Spleen (tissue), 11 donors: ENCODE results near the gene FAM135A. TPM values are rescaled to one million over a fixed set of nuclear protein-coding genes. Genes with fewer than 3 reads are reported as not detected.

Source experiments
- DNase-seq: peaks from one replicate; pipeline ENCODE4 v3.0.0-alpha.2; 2020
- H3K27ac ChIP-seq, 8 donors: fragments of 200-600 bp; sonication (generic) in 7 of 8; 1 replicate in 4 of 8; 2 replicates in 4 of 8; pipeline versions ENCODE4 v1.5.0 to v1.8.0; 2016 to 2021; ENCODE audit warnings: inconsistent platforms in 4 of 8, mild to moderate bottlenecking in 4 of 8, moderate library complexity in 1 of 8
- H3K27me3 ChIP-seq, 7 donors: fragments of 200-600 bp; sonication (generic) in 6 of 7; replicated peaks in 1 of 7; 1 replicate in 4 of 7; 2 replicates in 3 of 7; pipeline versions ENCODE4 v1.5.0 to v1.8.0; 2016 to 2021; ENCODE audit warnings: inconsistent platforms in 3 of 7, mild to moderate bottlenecking in 1 of 7
- H3K36me3 ChIP-seq, 6 donors: fragments of 200-600 bp; sonication (generic) in 5 of 6; 1 replicate in 4 of 6; 2 replicates in 2 of 6; pipeline versions ENCODE4 v1.5.0 to v1.8.0; 2016 to 2021; ENCODE audit warnings: inconsistent platforms in 2 of 6
- H3K4me1 ChIP-seq, 6 donors: fragments of 200-600 bp; sonication (generic) in 5 of 6; 1 replicate in 3 of 6; 2 replicates in 3 of 6; pipeline versions ENCODE4 v1.5.0 to v1.8.0; 2016 to 2021; ENCODE audit warnings: inconsistent platforms in 3 of 6
- H3K4me3 ChIP-seq, 8 donors: fragments of 200-600 bp; sonication (generic) in 7 of 8; 1 replicate in 4 of 8; 2 replicates in 4 of 8; pipeline versions ENCODE4 v1.5.0 to v1.8.0; 2016 to 2021; ENCODE audit warnings: inconsistent platforms in 4 of 8, mild to moderate bottlenecking in 4 of 8, moderate library complexity in 2 of 8
- H3K9me3 ChIP-seq, 8 donors: fragments of 200-600 bp; sonication (generic) in 7 of 8; 1 replicate in 4 of 8; 2 replicates in 4 of 8; pipeline versions ENCODE4 v1.5.0 to v1.8.0; 2016 to 2021; ENCODE audit warnings: inconsistent platforms in 4 of 8
- CTCF ChIP-seq, 11 experiments: fragments of 200-600 bp in 7 of 11; fragments of 450-650 bp in 4 of 11; sonication (generic) in 4 of 11; IDR thresholded peaks in 8 of 11; conservative IDR thresholded peaks in 3 of 11; 1 replicate in 7 of 11; 2 replicates in 4 of 11; pipeline versions ENCODE4 v1.4.0 to v1.8.0; 2016 to 2021; ENCODE audit warnings: antibody characterized with exemption in 11 of 11, inconsistent platforms in 4 of 11, mild to moderate bottlenecking in 1 of 11
- POLR2A ChIP-seq, 3 donors: fragments of 450-650 bp; IDR thresholded peaks; one replicate each; pipeline ENCODE4 v1.5.1; 2017; ENCODE audit warnings: antibody characterized with exemption in 3 of 3, mild to moderate bottlenecking in 1 of 3
- POLR2AphosphoS5 ChIP-seq, 3 donors: sonication (generic); formaldehyde crosslinking; IDR thresholded peaks; one replicate each; pipeline ENCODE4 v1.5.1; 2017; ENCODE audit warnings: antibody characterized with exemption in 3 of 3
- WGBS, 5 donors: extraction: QIAGEN DNeasy Blood & Tissue Kit in 3 of 5; methylation state at CpG; one replicate each; pipeline versions ENCODE4 v1.1.5 to v1.1.7; 2013 to 2018; 5-methylcytosine and 5-hydroxymethylcytosine counted together
- intact Hi-C: fragments of 100-400 bp; cut with DNase I; formaldehyde crosslinking; loops from one replicate; pipeline ENCODE4 v1.15.0; 2023; ENCODE audit warnings: low total_unique reads
- polyA plus RNA-seq, 3 donors: library from polyadenylated mRNA; stranded (reverse); fragments of 200-250 nt; gene quantifications; one replicate each; pipeline ENCODE4 v1.2.1, GENCODE V29; 2013
- total RNA-seq, 7 donors: library from RNA; depleted of rRNA in 3 of 7; stranded (reverse); fragments of >200 nt in 3 of 7; fragmentation: NEBNext Ultra II Directional in 4 of 7; extraction: Animal tissue kit (Norgen Biotek cat#: 25700) in 4 of 7; gene quantifications; one replicate each; pipeline versions ENCODE4 v1.1.0 to v1.2.1, GENCODE V29; 2016 to 2021
- donor health status: healthy with polysubstance abuse.
- donor health status: DM: no; HTN: no; CAD: no; lungs with moderate emphysema.
- donor health status: DM: no; HTN: no; CAD: no.
- donor health status: Bipolar disorder and iron deficiency.
- donor health status: healthy.
- donor health status: DM: no; HTN: no; CAD: no.
- donor health status: DM: yes; HTN: yes; CAD: no.

FAM135A gene
- total and polyA plus RNA-seq, 10 donors, result 7.6 to 33.0 (median 17.8) TPM

GRCh38 chr6:70530023-70530422 lies 116.7 kb downstream of the FAM135A start:
- WGBS, 5 donors, result 94 to 99% (median 97%) methylated on average over 2 of the region's 2 CpGs
- Histone ChIP-seq H3K4me3 (no peak overlapping the region), H3K4me1 (no peaks in the 10 kb centered on the region), H3K36me3 (peaks cover 0 to 37% (median 2%) of the 10 kb centered on the region in 6 donors), H3K27ac (no peak overlapping the region), H3K27me3 (no peaks in the 10 kb centered on the region), H3K9me3 (no peaks in the 10 kb centered on the region)
- intact Hi-C loops, result no loop called here
- no peak for DNase-seq
- TF ChIP-seq POLR2AphosphoS5 (IDR thresholded peaks at IDR 0.05), result no peak
- no peak for TF ChIP-seq CTCF (IDR thresholded peaks at IDR 0.05 in 8 of 11, conservative IDR thresholded peaks at IDR 0.05 in 3 of 11)
- TF ChIP-seq POLR2A (IDR thresholded peaks at IDR 0.05), result no peak

GRCh38 chr6:70531133-70531532 lies 117.8 kb downstream of the FAM135A start:
- Histone ChIP-seq H3K4me3 (no peak overlapping the region), H3K36me3 (peaks cover 0 to 32% (median 2%) of the 10 kb centered on the region in 6 donors), H3K4me1 (no peaks in the 10 kb centered on the region), H3K27me3 (no peaks in the 10 kb centered on the region), H3K9me3 (no peaks in the 10 kb centered on the region), H3K27ac (no peak overlapping the region)
- intact Hi-C loops, result no loop called here
- no peak for TF ChIP-seq CTCF (IDR thresholded peaks at IDR 0.05 in 8 of 11, conservative IDR thresholded peaks at IDR 0.05 in 3 of 11)
- no peak for TF ChIP-seq POLR2AphosphoS5 (IDR thresholded peaks at IDR 0.05)
- no peak for TF ChIP-seq POLR2A (IDR thresholded peaks at IDR 0.05)
- no peak for DNase-seq
- WGBS, 5 donors, result 83 to 97% (median 88%) methylated on average over 1 of the region's 1 CpG

GRCh38 chr6:70537266-70537665 lies 124.0 kb downstream of the FAM135A start:
- no peak for DNase-seq
- intact Hi-C loops, result no loop called here
- TF ChIP-seq POLR2AphosphoS5 (IDR thresholded peaks at IDR 0.05) (no peak), CTCF (IDR thresholded peaks at IDR 0.05 in 8 of 11, conservative IDR thresholded peaks at IDR 0.05 in 3 of 11) (no peak), POLR2A (IDR thresholded peaks at IDR 0.05) (no peak)
- WGBS, 5 donors, result 51 to 63% (median 57%) methylated on average over 1 of the region's 1 CpG
- H3K27ac ChIP-seq, result no peak overlapping the region
- H3K36me3 ChIP-seq, result peaks cover 0 to 57% (median 4%) of the 10 kb centered on the region in 6 donors
- H3K4me1 ChIP-seq, result no peaks in the 10 kb centered on the region
- no peaks in the 10 kb centered on the region for H3K27me3 ChIP-seq
- no peak overlapping the region for H3K4me3 ChIP-seq
- no peaks in the 10 kb centered on the region for H3K9me3 ChIP-seq

- no peak for DNase-seq
- H3K36me3 ChIP-seq, result peaks cover 0 to 52% (median 2%) of the 10 kb centered on the region in 6 donors
- H3K27me3 ChIP-seq, result no peaks in the 10 kb centered on the region
- no peaks in the 10 kb centered on the region for H3K4me1 ChIP-seq
- TF ChIP-seq POLR2AphosphoS5 (IDR thresholded peaks at IDR 0.05) (no peak), CTCF (IDR thresholded peaks at IDR 0.05 in 8 of 11, conservative IDR thresholded peaks at IDR 0.05 in 3 of 11) (no peak), POLR2A (IDR thresholded peaks at IDR 0.05) (no peak)
- no peaks in the 10 kb centered on the region for H3K9me3 ChIP-seq
- no peak overlapping the region for H3K4me3 ChIP-seq
- intact Hi-C loops, result no loop called here
- 76 to 94% (median 89%) methylated on average over 1 of the region's 1 CpG for WGBS, 5 donors
- H3K27ac ChIP-seq, result no peak overlapping the region
Measured at GRCh38 chr6:70538376-70538775, 125.1 kb downstream of the FAM135A start.
